Mononuclear cell (primary cell): ENCODE measurements around the gene AMER2. TPM values are rescaled to one million over a fixed set of nuclear protein-coding genes. Genes with fewer than 3 reads are reported as not detected.
"Not testable (repeated sequence)": the region's sequence is repeated elsewhere in the genome, so short reads cannot be mapped to it uniquely, and the experiment has no call there.

ENCODE experiments used
- H3K27me3 ChIP-seq: 2 replicates; pipeline ENCODE4 v1.6.0; 2011; ENCODE audit warnings: low read length, control low read depth; ENCODE audit not compliant: insufficient read depth
- H3K4me1 ChIP-seq: 2 replicates; pipeline ENCODE4 v1.5.1; 2011; ENCODE audit warnings: mild to moderate bottlenecking, low read length, control low read depth; ENCODE audit not compliant: insufficient read depth
- H3K4me3 ChIP-seq: 2 replicates; pipeline ENCODE4 v1.5.1; 2011; ENCODE audit warnings: mild to moderate bottlenecking, low read length, moderate library complexity
- H3K9me3 ChIP-seq: 2 replicates; pipeline ENCODE4 v1.5.1; 2011; ENCODE audit warnings: low read depth, mild to moderate bottlenecking, control low read depth, low read length
- total RNA-seq: library from RNA; depleted of rRNA; stranded (reverse); fragments of >200 nt; gene quantifications from one replicate; pipeline ENCODE4 v1.2.3, GENCODE V29; 2012

The AMER2 gene
- total RNA-seq, 1 donor = 0.10 TPM

DNA sequence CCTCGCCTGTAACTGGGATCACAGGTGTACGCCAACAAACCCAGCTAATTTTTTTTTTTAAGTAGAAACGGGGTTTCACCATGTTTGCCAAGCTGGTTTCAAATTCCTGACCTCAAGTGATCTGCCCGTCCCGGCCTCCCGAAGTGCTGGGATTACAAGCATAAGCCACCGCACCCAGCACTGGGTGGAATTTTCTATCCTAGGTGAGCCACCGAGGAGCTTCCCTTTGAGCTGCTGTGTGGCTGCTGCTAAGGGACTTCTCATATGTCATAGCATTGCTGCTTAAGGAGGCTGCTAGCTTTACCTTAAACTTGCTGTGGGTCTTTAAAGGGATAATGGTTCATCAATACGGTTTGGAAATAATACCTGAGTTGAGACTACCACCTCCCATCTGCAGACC lies 2.9 kb upstream of the AMER2 start:
- Histone ChIP-seq H3K9me3 (no peaks in the 10 kb centered on the region), H3K4me1 (peaks cover 6% of the 10 kb centered on the region), H3K4me3 (no peak overlapping the region), H3K27me3 (peaks cover 60% of the 10 kb centered on the region)

DNA sequence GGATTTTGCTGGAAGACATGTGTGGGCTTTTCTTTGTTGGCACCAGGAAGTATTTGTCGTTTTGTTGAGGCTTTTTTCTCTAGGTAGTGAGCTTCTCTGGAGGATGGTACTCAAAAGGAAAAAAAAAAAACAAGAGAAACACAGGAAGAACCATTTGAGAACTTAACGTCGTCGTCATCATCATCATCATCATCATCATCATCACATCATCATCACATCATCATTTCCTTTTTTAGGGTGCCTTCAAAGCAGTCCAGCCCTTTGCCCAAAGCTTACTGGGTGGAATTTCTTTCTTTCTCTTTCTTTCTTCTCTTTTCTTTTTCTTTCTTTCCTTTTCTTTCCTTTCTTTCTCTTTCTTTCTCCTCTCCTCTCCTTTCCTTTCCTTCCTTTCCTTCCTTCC lies 2.2 kb upstream of the AMER2 start:
- Histone ChIP-seq H3K4me1 (peaks cover 6% of the 10 kb centered on the region), H3K4me3 (no peak overlapping the region), H3K9me3 (no peaks in the 10 kb centered on the region), H3K27me3 (peaks cover 64% of the 10 kb centered on the region)

DNA sequence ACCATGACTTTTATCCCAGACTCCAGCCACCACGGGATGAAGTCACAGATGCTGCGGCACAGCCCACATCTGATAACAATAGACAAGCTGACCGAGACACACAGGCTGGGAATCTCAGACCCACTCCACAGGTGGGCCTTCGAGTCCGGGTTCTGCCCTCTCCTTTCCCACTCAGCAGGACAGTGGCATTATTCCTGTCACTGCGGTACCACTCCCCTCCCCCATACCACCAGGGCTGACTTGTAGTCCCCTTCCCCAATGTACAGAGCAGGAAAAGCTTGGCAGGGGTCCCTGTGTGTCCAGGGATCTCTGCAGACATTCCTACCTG lies 179 bp upstream of the AMER2 start:
- Histone ChIP-seq H3K27me3 (peaks cover 67% of the 10 kb centered on the region), H3K4me3 (no peak overlapping the region), H3K4me1 (peaks cover 6% of the 10 kb centered on the region), H3K9me3 (no peaks in the 10 kb centered on the region)

DNA sequence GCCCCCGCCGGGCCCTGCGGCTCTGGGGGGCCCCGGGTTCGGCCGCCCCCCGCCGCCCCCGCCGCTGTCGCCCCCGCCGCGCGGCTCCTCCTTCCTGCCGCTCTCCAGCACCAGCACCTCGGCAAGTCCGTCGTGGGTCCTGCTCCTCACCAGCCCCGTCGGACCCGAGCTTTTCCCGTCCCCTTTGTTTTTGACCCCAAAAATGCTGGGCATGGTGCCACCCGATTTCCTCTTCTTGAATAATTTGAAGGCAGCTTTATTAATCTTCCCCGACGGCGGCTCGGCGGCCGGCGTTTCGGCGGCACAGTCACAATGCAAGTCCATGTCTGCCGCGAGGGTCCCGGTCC lies 945 bp downstream of the AMER2 start:
- H3K4me3 ChIP-seq = no peak overlapping the region

DNA sequence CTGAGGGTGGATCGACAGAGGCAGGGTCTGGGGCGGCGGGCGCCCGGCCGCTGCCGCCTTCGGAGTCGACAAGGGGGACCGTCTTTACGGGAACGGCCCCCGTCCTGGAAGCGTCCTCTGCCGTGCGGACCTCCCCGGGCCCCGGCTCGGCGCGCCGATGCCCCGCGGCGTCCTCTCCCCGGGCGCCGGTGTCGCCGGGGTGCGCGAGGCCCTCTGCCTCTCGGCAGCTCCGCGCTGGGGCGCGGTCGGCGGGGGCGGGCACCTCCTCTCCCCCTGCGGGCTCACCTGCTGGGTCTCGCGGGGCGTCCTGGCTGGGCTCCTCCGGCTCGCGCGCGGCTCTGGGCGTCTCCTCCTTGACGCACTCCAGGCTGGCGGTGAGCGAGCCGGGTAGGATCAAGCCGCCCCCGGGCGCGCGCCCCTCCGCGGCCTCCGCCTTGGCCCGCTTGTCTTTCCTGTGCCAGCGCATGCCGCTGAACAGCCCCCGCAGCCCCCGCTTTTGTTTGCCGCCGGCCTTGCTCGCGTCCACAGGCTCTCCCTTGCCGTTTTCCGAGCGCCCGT lies 1.5 kb downstream of the AMER2 start:
- Histone ChIP-seq H3K4me3 (no peak overlapping the region), H3K27me3 (peaks cover 75% of the 10 kb centered on the region), H3K4me1 (peaks cover 6% of the 10 kb centered on the region), H3K9me3 (no peaks in the 10 kb centered on the region)

More for the DNA sequence above, 945 bp downstream of the AMER2 start:
- Histone ChIP-seq H3K27me3 (peaks cover 76% of the 10 kb centered on the region), H3K4me1 (peaks cover 6% of the 10 kb centered on the region), H3K9me3 (no peaks in the 10 kb centered on the region)

DNA sequence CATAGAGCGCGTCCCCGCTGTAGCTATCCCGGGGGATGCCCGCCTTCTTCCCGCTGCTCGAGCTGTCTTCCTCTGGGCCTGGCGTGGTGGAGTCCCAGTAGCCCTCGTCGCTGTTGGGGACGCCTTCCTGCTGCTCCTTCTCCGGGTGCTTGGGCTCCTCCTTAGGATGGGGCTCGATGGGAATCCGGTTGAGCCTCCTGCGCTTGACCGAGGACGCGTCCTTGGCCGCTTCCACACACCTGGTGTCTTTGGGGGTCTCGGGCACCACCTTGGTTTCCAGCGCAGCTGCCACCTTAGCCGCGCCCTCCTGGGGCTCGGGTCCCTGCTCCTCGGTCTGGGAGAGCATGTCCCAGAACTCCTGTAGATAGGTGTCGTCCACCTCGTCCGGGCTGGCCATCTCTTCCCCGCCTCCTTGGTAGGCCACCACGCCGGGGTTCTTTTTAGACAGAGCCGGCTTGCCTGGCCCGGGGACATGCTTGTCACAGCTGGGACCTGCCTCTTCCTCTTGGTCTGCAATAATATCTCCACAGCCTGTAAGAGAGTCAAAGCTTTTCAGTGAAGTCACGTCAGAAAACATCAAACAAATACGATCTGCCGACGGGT lies 2.0 kb downstream of the AMER2 start:
- H3K4me1 ChIP-seq = peaks cover 6% of the 10 kb centered on the region
- peaks cover 71% of the 10 kb centered on the region for H3K27me3 ChIP-seq
- no peak overlapping the region for H3K4me3 ChIP-seq
- H3K9me3 ChIP-seq = no peaks in the 10 kb centered on the region

DNA sequence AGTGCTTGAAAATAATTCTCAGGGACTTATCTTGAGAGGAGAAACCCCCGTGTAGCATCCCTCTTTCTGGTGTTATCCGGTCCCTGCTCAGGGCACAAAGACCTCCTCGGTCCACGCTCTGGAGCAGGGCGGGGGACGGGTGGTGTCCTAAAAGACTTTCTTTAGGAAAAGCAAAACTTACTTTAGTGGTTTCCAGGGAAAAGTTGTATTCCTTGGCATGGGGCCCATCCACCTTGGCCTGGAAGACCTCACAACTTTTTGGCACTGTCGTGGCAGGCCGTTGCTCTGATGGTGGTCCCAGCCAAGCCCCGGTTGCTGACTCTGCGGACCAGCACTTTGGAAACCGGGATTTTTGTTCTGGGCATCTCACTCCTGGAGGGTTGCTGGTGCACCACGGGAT lies 2.7 kb downstream of the AMER2 start:
- H3K27me3 ChIP-seq = peaks cover 69% of the 10 kb centered on the region

DNA sequence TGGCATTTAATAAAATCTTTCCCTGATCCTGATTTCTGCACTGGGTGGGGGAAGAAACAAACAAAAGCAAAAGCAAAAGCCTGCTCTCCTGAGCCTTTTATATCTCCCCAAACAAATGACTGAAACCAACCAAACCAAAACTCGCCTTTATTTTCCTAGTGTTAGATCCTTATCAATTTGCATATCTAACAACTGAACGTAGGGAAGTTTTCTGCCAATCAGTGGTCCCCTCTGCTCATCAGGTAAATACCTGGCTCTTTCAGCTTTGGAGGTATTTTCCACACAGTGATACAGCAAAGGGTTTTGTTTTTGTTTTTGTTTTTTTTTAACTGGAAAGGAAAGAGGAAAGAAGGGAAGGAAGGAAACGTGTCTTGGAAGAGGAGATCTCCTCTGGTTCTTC lies 3.3 kb downstream of the AMER2 start:
- peaks cover 6% of the 10 kb centered on the region for H3K4me1 ChIP-seq
- H3K9me3 ChIP-seq = no peaks in the 10 kb centered on the region
- H3K4me3 ChIP-seq = no peak overlapping the region
- H3K27me3 ChIP-seq = peaks cover 63% of the 10 kb centered on the region

More for the DNA sequence above, 2.7 kb downstream of the AMER2 start:
- Histone ChIP-seq H3K4me1 (peaks cover 6% of the 10 kb centered on the region), H3K4me3 (no peak overlapping the region), H3K9me3 (no peaks in the 10 kb centered on the region)

DNA sequence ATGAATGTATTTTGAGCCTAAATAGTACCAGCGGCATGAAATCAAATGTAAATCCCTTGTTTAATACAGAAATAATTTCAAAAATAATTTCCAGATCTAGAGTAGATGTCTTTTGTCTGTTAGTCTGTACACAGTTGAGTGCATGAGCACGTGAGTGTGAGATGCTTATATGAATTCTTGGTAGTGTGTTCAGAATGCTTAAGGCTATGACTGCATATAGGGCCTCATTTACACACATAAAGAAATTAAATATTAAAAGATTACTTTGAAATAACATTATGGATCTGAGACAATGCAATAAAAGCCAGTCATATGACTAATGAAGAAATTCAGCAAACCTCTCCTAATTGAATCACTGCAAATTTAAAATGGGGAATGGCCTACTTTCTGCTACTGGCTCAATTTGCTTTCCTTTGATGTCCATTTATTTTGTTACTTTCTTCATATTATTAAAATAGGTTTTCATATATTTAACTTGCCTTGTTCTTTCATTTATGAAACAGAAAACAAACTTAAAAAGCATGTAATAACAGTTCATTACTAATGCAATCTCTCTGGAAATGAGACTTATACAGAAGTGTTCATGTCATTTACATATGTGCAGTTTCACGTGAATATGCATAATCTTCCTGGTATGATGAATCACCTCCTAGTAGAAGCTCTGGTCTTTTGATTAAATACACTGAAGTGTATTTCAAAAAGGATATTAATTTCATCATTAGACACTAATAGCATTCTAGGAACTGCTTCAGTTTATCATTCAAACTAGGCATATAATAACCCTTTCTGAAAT lies 4.5 kb downstream of the AMER2 start:
- H3K27me3 ChIP-seq = peaks cover 53% of the 10 kb centered on the region
- no peak overlapping the region for H3K4me3 ChIP-seq
- no peaks in the 10 kb centered on the region for H3K9me3 ChIP-seq
- H3K4me1 ChIP-seq = peaks cover 6% of the 10 kb centered on the region

DNA sequence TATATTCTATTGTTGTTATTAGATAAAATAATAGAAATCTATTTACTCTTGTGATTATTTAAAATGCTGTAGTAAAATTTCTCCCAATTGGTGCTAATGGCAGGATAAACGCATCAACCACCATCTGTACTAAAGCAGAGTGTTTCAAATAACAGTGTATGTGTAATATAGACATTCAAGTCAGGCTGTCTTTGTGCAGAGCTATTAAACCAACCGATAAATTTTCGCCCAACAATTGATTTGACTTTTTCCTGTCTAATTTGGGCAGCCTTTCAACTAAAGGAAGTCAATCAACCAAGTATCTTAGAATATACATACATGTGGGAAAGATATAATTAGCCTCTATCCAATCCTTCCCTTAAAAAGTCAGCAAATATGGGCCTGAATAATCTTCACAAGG lies 5.8 kb downstream of the AMER2 start:
- Histone ChIP-seq H3K9me3 (no peaks in the 10 kb centered on the region), H3K27me3 (peaks cover 40% of the 10 kb centered on the region), H3K4me1 (peaks cover 1% of the 10 kb centered on the region), H3K4me3 (no peak overlapping the region)

DNA sequence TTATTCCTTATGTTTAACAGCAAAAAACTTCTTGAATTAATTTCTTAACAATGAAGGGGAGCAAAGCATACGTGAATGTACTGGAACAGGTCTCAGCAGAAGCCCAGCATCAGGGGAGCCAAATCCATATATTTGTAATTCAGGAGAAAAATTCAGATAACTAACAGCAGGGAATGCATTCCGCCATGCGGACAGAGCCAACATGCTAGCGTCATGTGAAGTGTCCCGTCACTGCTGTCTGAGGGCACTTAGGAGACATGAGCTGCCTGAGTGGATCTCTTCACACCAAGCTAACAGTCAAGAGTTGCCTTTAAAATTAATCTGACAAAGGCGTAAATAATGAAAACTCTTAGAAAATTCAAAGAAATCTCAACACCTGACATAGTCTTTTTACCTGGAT lies 6.4 kb downstream of the AMER2 start:
- peaks cover 38% of the 10 kb centered on the region for H3K27me3 ChIP-seq
- H3K4me3 ChIP-seq = no peak overlapping the region
- no peaks in the 10 kb centered on the region for H3K4me1 ChIP-seq

DNA sequence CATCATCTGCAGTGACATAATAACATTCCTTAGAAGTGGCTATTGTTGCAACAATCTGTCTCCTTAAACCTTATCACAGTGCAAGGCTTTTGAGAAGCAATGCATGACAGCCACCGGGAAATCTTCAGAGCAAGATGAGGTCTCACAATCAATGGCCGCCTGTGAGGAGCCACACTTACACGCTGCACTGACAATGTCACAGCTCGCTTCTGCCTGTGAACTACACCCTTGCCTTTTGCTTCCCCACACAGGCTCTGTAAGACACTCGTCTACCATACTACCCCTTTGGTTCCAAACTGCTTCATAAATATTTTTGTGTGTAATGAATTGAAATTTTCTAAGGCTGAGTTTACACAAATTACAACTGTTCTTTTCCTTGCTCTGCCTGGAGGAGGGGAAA lies 6.9 kb downstream of the AMER2 start:
- H3K27me3 ChIP-seq = peaks cover 36% of the 10 kb centered on the region

More for the DNA sequence above, 6.4 kb downstream of the AMER2 start:
- H3K9me3 ChIP-seq = no peaks in the 10 kb centered on the region

DNA sequence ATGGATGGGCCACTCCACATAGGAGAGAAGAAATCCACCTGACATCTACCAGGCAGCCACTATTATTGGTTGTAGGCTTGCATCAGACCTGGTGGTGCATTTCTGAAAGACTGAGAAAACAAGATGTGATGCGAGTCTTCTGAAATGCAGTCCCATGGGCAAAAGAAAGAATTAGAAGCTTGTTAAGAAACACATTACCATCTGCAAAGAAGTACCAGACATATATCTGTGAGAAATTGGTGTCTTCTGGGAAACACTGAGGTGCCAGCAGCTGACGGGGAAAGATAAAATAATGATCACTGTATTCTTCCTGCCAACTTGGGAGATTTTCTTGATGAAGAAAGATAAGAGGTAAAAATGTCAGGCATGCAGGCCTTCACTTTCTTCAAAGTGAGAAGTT lies 14.4 kb downstream of the AMER2 start:
- Histone ChIP-seq H3K4me3 (no peak overlapping the region), H3K9me3 (no peaks in the 10 kb centered on the region), H3K27me3 (peaks cover 2% of the 10 kb centered on the region), H3K4me1 (no peaks in the 10 kb centered on the region)

More for the DNA sequence above, 6.9 kb downstream of the AMER2 start:
- not testable (repeated sequence) for H3K4me3 ChIP-seq, H3K4me1 ChIP-seq, H3K9me3 ChIP-seq

DNA sequence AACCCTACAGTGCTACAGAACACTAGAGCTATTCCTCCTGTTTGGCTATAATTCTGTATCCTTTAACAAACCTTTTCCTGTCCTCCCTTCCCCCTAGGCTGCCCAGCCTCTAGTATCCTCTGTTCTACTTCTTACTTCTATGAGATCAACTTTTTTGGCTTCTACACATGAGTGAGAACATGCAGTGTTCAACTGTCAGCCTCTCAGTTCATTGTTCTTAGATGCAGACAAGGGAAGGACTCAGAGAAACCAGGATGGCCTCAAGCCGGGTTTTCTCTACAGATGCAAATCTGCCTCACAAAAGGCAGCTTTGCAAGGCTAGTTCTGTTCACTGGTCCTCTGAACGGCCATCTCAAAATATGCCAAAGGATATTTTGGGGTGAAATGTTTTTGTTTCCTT lies 18.4 kb downstream of the AMER2 start:
- no peaks in the 10 kb centered on the region for H3K9me3 ChIP-seq
- H3K4me1 ChIP-seq = no peaks in the 10 kb centered on the region
- no peak overlapping the region for H3K4me3 ChIP-seq
- peaks cover 2% of the 10 kb centered on the region for H3K27me3 ChIP-seq

DNA sequence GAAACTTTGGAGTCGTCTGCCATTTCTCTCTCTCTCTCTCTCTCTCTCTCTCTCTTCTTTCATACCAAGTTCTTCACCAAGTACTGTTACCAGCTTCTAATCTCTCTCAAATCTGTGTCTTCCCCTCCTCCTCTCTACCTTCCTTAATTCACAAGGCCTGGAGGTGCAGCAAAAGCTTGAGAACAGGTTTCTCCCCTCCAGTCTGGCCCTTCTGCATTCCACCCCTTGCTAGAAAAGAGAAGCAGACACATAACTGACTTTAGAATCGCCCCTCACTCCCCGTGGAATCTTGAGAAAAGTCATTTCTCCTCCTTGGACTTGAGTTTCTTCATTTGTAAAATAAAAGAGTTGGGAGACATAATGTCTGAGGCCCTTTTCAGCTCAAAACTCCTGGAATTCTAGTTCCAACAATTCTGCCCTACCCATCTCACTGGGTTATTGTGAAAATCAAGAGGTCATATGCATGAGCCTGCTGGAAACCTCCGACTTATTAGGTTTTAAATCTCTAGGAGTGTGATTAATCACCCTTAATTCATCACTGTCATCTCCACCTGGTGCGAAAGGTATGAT lies 20.4 kb downstream of the AMER2 start:
- H3K4me1 ChIP-seq = no peaks in the 10 kb centered on the region
- no peak overlapping the region for H3K4me3 ChIP-seq
- H3K27me3 ChIP-seq = no peaks in the 10 kb centered on the region
- no peaks in the 10 kb centered on the region for H3K9me3 ChIP-seq
